Astrocyte (in vitro differentiated cells and primary cell): ENCODE data around the gene DLG1. TPM values are rescaled to one million over a fixed set of nuclear protein-coding genes. Genes with fewer than 3 reads are reported as not detected.

Experiments
- DNase-seq: peaks from one replicate; pipeline ENCODE4 v3.0.0-alpha.2; 2010; ENCODE audit warnings: low read depth
- FAIRE-seq: peaks from 2 replicates; lab custom pipeline; 2011; peaks lifted over from hg19 to GRCh38; lab: Jason Lieb, UNC
- H2AFZ ChIP-seq: 2 replicates; pipeline ENCODE4 v1.6.0; 2012; ENCODE audit warnings: low read depth, low read length, inconsistent platforms
- H3K27ac ChIP-seq: 2 replicates; pipeline ENCODE4 v1.5.1; 2011; ENCODE audit warnings: low read depth, low read length, inconsistent platforms
- H3K27me3 ChIP-seq: 2 replicates; pipeline ENCODE4 v1.6.0; 2011; ENCODE audit warnings: low read length, inconsistent platforms; ENCODE audit not compliant: insufficient read depth
- H3K36me3 ChIP-seq: 2 replicates; pipeline ENCODE4 v1.5.1; 2011; ENCODE audit warnings: low read length, inconsistent platforms; ENCODE audit not compliant: insufficient read depth
- H3K4me1 ChIP-seq: 2 replicates; pipeline ENCODE4 v1.5.1; 2011; ENCODE audit warnings: low read length, inconsistent platforms; ENCODE audit not compliant: insufficient read depth
- H3K4me2 ChIP-seq: 2 replicates; pipeline ENCODE4 v1.6.0; 2012; ENCODE audit warnings: low read length, inconsistent platforms
- H3K4me3 ChIP-seq: 2 replicates; pipeline ENCODE4 v1.5.1; 2011; ENCODE audit warnings: low read depth, mild to moderate bottlenecking, low read length, inconsistent platforms; ENCODE audit not compliant: insufficient read depth
- H3K79me2 ChIP-seq: 2 replicates; pipeline ENCODE4 v1.6.0; 2012; ENCODE audit warnings: mild to moderate bottlenecking, low read length, inconsistent platforms; ENCODE audit not compliant: insufficient read depth
- H3K9ac ChIP-seq: 2 replicates; pipeline ENCODE4 v1.6.0; 2012; ENCODE audit warnings: mild to moderate bottlenecking, low read length, inconsistent platforms
- H3K9me3 ChIP-seq: 2 replicates; pipeline ENCODE4 v1.5.1; 2012; ENCODE audit warnings: low read depth, mild to moderate bottlenecking, low read length, inconsistent platforms; ENCODE audit not compliant: insufficient read depth
- H4K20me1 ChIP-seq: 2 replicates; pipeline ENCODE4 v1.6.0; 2012; ENCODE audit warnings: low read length, inconsistent platforms; ENCODE audit not compliant: insufficient read depth
- H3K27ac Mint-ChIP-seq: one replicate; pipeline ENCODE4 v1.8.0; 2021; ENCODE audit warnings: mild to moderate bottlenecking, mixed read lengths; ENCODE audit not compliant: unreplicated experiment
- H3K27me3 Mint-ChIP-seq: one replicate; pipeline ENCODE4 v1.8.0; 2021; ENCODE audit warnings: low read depth, mixed read lengths; ENCODE audit not compliant: unreplicated experiment
- H3K36me3 Mint-ChIP-seq: one replicate; pipeline ENCODE4 v1.8.0; 2021; ENCODE audit warnings: low read depth, mixed read lengths; ENCODE audit not compliant: unreplicated experiment
- H3K4me1 Mint-ChIP-seq: one replicate; pipeline ENCODE4 v1.8.0; 2021; ENCODE audit warnings: low read depth, mixed read lengths; ENCODE audit not compliant: unreplicated experiment
- H3K4me3 Mint-ChIP-seq: one replicate; pipeline ENCODE4 v1.8.0; 2021; ENCODE audit warnings: mild to moderate bottlenecking, moderate library complexity, mixed read lengths; ENCODE audit not compliant: unreplicated experiment
- H3K9me3 Mint-ChIP-seq: one replicate; pipeline ENCODE4 v1.8.0; 2021; ENCODE audit warnings: mild to moderate bottlenecking, mixed read lengths; ENCODE audit not compliant: unreplicated experiment
- CTCF ChIP-seq: IDR thresholded peaks from 2 replicates; pipeline ENCODE4 v1.5.1; 2011; ENCODE audit warnings: low read depth, mild to moderate bottlenecking, inconsistent platforms, low read length, moderate library complexity; ENCODE audit not compliant: insufficient read depth
- EZH2 ChIP-seq: IDR thresholded peaks from 2 replicates; pipeline ENCODE4 v1.6.1; 2012; ENCODE audit warnings: mild to moderate bottlenecking, low read length, inconsistent platforms; ENCODE audit not compliant: insufficient read depth
- total RNA-seq: library from RNA; stranded (reverse); gene quantifications from 2 replicates; pipeline ENCODE4 v1.2.1, GENCODE V29; 2021

The DLG1 gene
- total RNA-seq, 1 donor from 2014 or later: 210 TPM

GRCh38 chr3:196996454-196997265 lies 301.8 kb downstream of the DLG1 start:
- Mint-ChIP-seq H3K27me3 (peaks cover 8% of the 10 kb centered on the region), H3K9me3 (no peaks in the 10 kb centered on the region), H3K36me3 (peaks cover 2% of the 10 kb centered on the region), H3K4me1 (no peaks in the 10 kb centered on the region), H3K4me3 (no peak overlapping the region), H3K27ac (peak overlapping the region; percentile 18)
- Histone ChIP-seq H3K36me3 (no peaks in the 10 kb centered on the region), H3K27me3 (no peaks in the 10 kb centered on the region), H3K79me2 (no peaks in the 10 kb centered on the region), H4K20me1 (no peaks in the 10 kb centered on the region), H3K4me2 (no peak overlapping the region), H2AFZ (no peak overlapping the region), H3K9me3 (peaks cover 2% of the 10 kb centered on the region), H3K9ac (no peak overlapping the region), H3K27ac (no peak overlapping the region), H3K4me1 (no peaks in the 10 kb centered on the region), H3K4me3 (no peak overlapping the region)
- DNase-seq (no peak), FAIRE-seq (no peak)
- TF ChIP-seq EZH2: no peak
- TF ChIP-seq CTCF: no peak

- no peaks in the 10 kb centered on the region for H3K27me3 ChIP-seq
- DNase-seq: no peak
- no peak overlapping the region for H3K27ac ChIP-seq
- no peak for FAIRE-seq
- H3K9ac ChIP-seq: no peak overlapping the region
- Mint-ChIP-seq H3K9me3 (no peaks in the 10 kb centered on the region), H3K27ac (peak overlapping the region; percentile 18), H3K4me1 (no peaks in the 10 kb centered on the region), H3K36me3 (peaks cover 4% of the 10 kb centered on the region), H3K27me3 (peaks cover 8% of the 10 kb centered on the region), H3K4me3 (no peak overlapping the region)
- H4K20me1 ChIP-seq: no peaks in the 10 kb centered on the region
- H3K4me3 ChIP-seq: no peak overlapping the region
- no peak overlapping the region for H3K4me2 ChIP-seq
- TF ChIP-seq EZH2 (no peak), CTCF (no peak)
- H3K9me3 ChIP-seq: peaks cover 2% of the 10 kb centered on the region
- no peaks in the 10 kb centered on the region for H3K36me3 ChIP-seq
- no peaks in the 10 kb centered on the region for H3K79me2 ChIP-seq
- no peaks in the 10 kb centered on the region for H3K4me1 ChIP-seq
- H2AFZ ChIP-seq: no peak overlapping the region
Observed at GRCh38 chr3:196995646-196996355, 302.6 kb downstream of the DLG1 start.
